OCI-LY7 (cell line): ENCODE measurements around the gene BOLA2B. TPM values are rescaled to one million over a fixed set of nuclear protein-coding genes. Genes with fewer than 3 reads are reported as not detected.

ENCODE experiments used
- BruUV-seq: library from RNA; stranded (reverse); fragments of 400-500 nt; replicated peaks from 2 replicates; lab custom pipeline; 2021; lab: Mats Ljungman, UMichigan
- CTCF ChIA-PET: fragments of 300-600 bp; sonication (Branson Sonifier 250); formaldehyde crosslinking; loops from one replicate; lab custom pipeline; 2022; ENCODE audit warnings: antibody characterized with exemption; ENCODE audit not compliant: unreplicated experiment; lab: Charles Lee
- POLR2A ChIA-PET: fragments of 300-600 bp; sonication (Branson Sonifier 250); formaldehyde crosslinking; loops from one replicate; lab custom pipeline; 2022; ENCODE audit warnings: antibody characterized with exemption; lab: Charles Lee
- DNase-seq: peaks from one replicate; pipeline ENCODE4 v3.0.0-alpha.2; 2015; ENCODE audit warnings: low spot score
- H2AFZ ChIP-seq: fragments of 200-600 bp; sonication (generic), shearing (Covaris generic); 2 replicates; pipeline ENCODE4 v1.6.1; 2014; ENCODE audit warnings: mild to moderate bottlenecking, antibody characterized with exemption, low read length, moderate library complexity
- H3K27ac ChIP-seq: fragments of 200-600 bp; sonication (generic); 2 replicates; pipeline ENCODE4 v1.5.1; 2014; ENCODE audit warnings: mixed run types, low read depth, mild to moderate bottlenecking, moderate library complexity, low read length, inconsistent platforms; ENCODE audit not compliant: poor library complexity, severe bottlenecking
- H3K36me3 ChIP-seq: fragments of 200-600 bp; sonication (generic); 2 replicates; pipeline ENCODE4 v1.6.1; 2014; ENCODE audit warnings: mild to moderate bottlenecking, antibody characterized with exemption, low read length, moderate library complexity, mixed read lengths; ENCODE audit not compliant: insufficient read depth
- H3K4me1 ChIP-seq: fragments of 200-600 bp; sonication (generic); 2 replicates; pipeline ENCODE4 v1.5.1; 2014; ENCODE audit warnings: mild to moderate bottlenecking, low read length; ENCODE audit not compliant: insufficient read depth, poor library complexity, severe bottlenecking
- H3K4me2 ChIP-seq: fragments of 200-600 bp; sonication (generic); 2 replicates; pipeline ENCODE4 v1.6.1; 2014; ENCODE audit warnings: mild to moderate bottlenecking, low read length
- H3K4me3 ChIP-seq: fragments of 200-600 bp; sonication (generic); 2 replicates; pipeline ENCODE4 v1.5.1; 2014; ENCODE audit warnings: mild to moderate bottlenecking, low read depth, low read length; ENCODE audit not compliant: poor library complexity, severe bottlenecking
- H3K79me2 ChIP-seq: fragments of 200-600 bp; sonication (generic); 2 replicates; pipeline ENCODE4 v1.6.1; 2016; ENCODE audit warnings: low read depth, mild to moderate bottlenecking, low read length, moderate library complexity, mixed read lengths; ENCODE audit not compliant: insufficient read depth
- H3K9me2 ChIP-seq: fragments of 200-600 bp; sonication (generic); 2 replicates; pipeline ENCODE4 v1.6.1; 2016; ENCODE audit warnings: mild to moderate bottlenecking, low read length, mixed read lengths; ENCODE audit not compliant: insufficient read depth
- H3K9me3 ChIP-seq: fragments of 200-600 bp; sonication (generic); 2 replicates; pipeline ENCODE4 v1.6.1; 2014; ENCODE audit warnings: mild to moderate bottlenecking, mixed run types, low read length, mixed read lengths
- H4K20me1 ChIP-seq: fragments of 200-600 bp; sonication (generic); 2 replicates; pipeline ENCODE4 v1.6.1; 2014; ENCODE audit warnings: mild to moderate bottlenecking, antibody characterized with exemption, low read length, moderate library complexity, mixed read lengths; ENCODE audit not compliant: insufficient read depth
- EZH2phosphoT487 ChIP-seq: fragments of 200-600 bp; sonication (generic); IDR thresholded peaks from 2 replicates; pipeline ENCODE4 v1.6.1; 2018; ENCODE audit warnings: low read depth, borderline replicate concordance, mild to moderate bottlenecking, mixed run types, antibody characterized with exemption, low read length, moderate library complexity, mixed read lengths
- intact Hi-C: fragments of 100-400 bp; cut with micrococcal nuclease; formaldehyde crosslinking; loops from one replicate; pipeline ENCODE4 v1.10.0; 2022; ENCODE audit not compliant: unreplicated experiment
- small RNA-seq: library from RNA; depleted of rRNA; stranded (forward); fragments of <200 nt; gene quantifications from one replicate; pipeline ENCODE3, GENCODE V24; 2014
- total RNA-seq, 2 experiments: library from RNA; depleted of rRNA in 1 of 2; stranded (reverse); fragments of >200 nt in 1 of 2; shearing (Covaris generic) in 1 of 2; gene quantifications; 2 replicates each; pipeline ENCODE4 v1.2.3, GENCODE V29; 2014 to 2022
- TF ChIP-seq, protein P1 (sequence below): fragments of 200-600 bp; sonication (generic); conservative IDR thresholded peaks from 2 replicates; pipeline ENCODE4 v1.5.1; 2014; ENCODE audit warnings: mild to moderate bottlenecking, antibody characterized with exemption, low read length, moderate library complexity, mixed read lengths

The BOLA2B gene
- total RNA-seq, 2 experiments from 2014 or later = 119 to 179 TPM

- DNase-seq = no peak
- CTCF ChIA-PET = no interaction called here
- no peak for TF ChIP-seq EZH2phosphoT487
- TF ChIP-seq, protein P1, sequence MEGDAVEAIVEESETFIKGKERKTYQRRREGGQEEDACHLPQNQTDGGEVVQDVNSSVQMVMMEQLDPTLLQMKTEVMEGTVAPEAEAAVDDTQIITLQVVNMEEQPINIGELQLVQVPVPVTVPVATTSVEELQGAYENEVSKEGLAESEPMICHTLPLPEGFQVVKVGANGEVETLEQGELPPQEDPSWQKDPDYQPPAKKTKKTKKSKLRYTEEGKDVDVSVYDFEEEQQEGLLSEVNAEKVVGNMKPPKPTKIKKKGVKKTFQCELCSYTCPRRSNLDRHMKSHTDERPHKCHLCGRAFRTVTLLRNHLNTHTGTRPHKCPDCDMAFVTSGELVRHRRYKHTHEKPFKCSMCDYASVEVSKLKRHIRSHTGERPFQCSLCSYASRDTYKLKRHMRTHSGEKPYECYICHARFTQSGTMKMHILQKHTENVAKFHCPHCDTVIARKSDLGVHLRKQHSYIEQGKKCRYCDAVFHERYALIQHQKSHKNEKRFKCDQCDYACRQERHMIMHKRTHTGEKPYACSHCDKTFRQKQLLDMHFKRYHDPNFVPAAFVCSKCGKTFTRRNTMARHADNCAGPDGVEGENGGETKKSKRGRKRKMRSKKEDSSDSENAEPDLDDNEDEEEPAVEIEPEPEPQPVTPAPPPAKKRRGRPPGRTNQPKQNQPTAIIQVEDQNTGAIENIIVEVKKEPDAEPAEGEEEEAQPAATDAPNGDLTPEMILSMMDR = no peak
Observed at GRCh38 chr16:30144917-30145316, 48.5 kb downstream of the BOLA2B start.

DNA sequence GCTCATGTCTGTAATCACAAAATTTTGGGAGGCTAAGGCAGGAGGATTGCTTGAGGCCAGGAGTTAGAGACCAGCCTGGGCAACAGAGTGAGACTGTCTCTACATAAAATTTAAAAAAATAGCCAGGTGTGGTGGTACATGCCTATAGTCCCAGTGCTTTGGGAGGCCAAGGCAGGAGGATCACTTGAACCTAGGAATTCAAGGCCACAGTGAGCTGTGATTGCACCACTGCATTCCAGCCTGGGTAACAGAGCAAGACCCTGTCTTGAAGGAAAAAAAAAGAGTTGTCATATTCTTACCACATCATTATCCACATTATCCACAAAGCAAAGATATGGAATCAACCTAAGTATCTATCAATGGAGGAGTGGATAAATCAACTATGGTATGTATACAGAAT, 49.4 kb downstream of the BOLA2B start:
- Histone ChIP-seq H4K20me1 (no peaks in the 10 kb centered on the region), H3K4me2 (no peak overlapping the region), H3K4me1 (peaks cover 14% of the 10 kb centered on the region), H3K4me3 (no peak overlapping the region), H3K79me2 (no peaks in the 10 kb centered on the region), H3K9me2 (no peaks in the 10 kb centered on the region), H2AFZ (no peak overlapping the region), H3K36me3 (no peaks in the 10 kb centered on the region), H3K27ac (no peak overlapping the region), H3K9me3 (peaks cover 5% of the 10 kb centered on the region)
- no TSS peak for BruUV-seq
- no peak for TF ChIP-seq EZH2phosphoT487
- TF ChIP-seq, protein P1 = no peak
- ChIA-PET POLR2A (no interaction called here), CTCF (no interaction called here)
- intact Hi-C loops = no loop called here
- DNase-seq = no peak

More at GRCh38 chr16:30144917-30145316, 48.5 kb downstream of the BOLA2B start:
- Histone ChIP-seq H3K9me2 (no peaks in the 10 kb centered on the region), H2AFZ (no peak overlapping the region), H4K20me1 (no peaks in the 10 kb centered on the region), H3K79me2 (no peaks in the 10 kb centered on the region), H3K4me2 (no peak overlapping the region), H3K4me1 (peaks cover 8% of the 10 kb centered on the region), H3K36me3 (no peaks in the 10 kb centered on the region), H3K9me3 (peaks cover 13% of the 10 kb centered on the region), H3K27ac (no peak overlapping the region), H3K4me3 (no peak overlapping the region)
- intact Hi-C loops = no loop called here
- POLR2A ChIA-PET = no interaction called here
- BruUV-seq = no TSS peak

- intact Hi-C loops = no loop called here
- Histone ChIP-seq H4K20me1 (no peaks in the 10 kb centered on the region), H3K79me2 (no peaks in the 10 kb centered on the region), H3K4me2 (no peak overlapping the region), H3K4me1 (peaks cover 14% of the 10 kb centered on the region), H3K27ac (no peak overlapping the region), H3K36me3 (no peaks in the 10 kb centered on the region), H3K9me2 (no peaks in the 10 kb centered on the region), H3K9me3 (no peaks in the 10 kb centered on the region), H2AFZ (peak overlapping the region; percentile 30; the same call in 1 of the 2 replicates), H3K4me3 (no peak overlapping the region)
- ChIA-PET CTCF (no interaction called here), POLR2A (no interaction called here)
- DNase-seq = no peak
- no TSS peak for BruUV-seq
- TF ChIP-seq EZH2phosphoT487 = no peak
- TF ChIP-seq, protein P1 = peak; percentile 41; the same call in 1 of the 2 replicates
Observed at GRCh38 chr16:30143347-30143702, 50.1 kb downstream of the BOLA2B start.

Small RNAs within 50 kb of the gene (small RNA-seq; reads per million reads assigned to genes)
- gene AC106782.4 = not detected

Other genes starting within 250 kb of the BOLA2B start
- gene TMEM219, start 231.6 kb downstream of the BOLA2B start, total RNA-seq (2014; rRNA removed; shearing (Covaris generic)) = 75.7 and 94.1 TPM in 2 replicates
- gene TMEM219, start 231.6 kb downstream of the BOLA2B start, total RNA-seq (2022) = 82.9 and 88.6 TPM in 2 replicates
- gene TAOK2, start 219.8 kb downstream of the BOLA2B start, total RNA-seq (2014; rRNA removed; shearing (Covaris generic)) = 31.7 and 33.3 TPM in 2 replicates
- gene TAOK2, start 219.8 kb downstream of the BOLA2B start, total RNA-seq (2022) = 45.0 and 46.8 TPM in 2 replicates
- gene HIRIP3, start 198.0 kb downstream of the BOLA2B start, total RNA-seq (2014; rRNA removed; shearing (Covaris generic)) = 54.4 and 60.4 TPM in 2 replicates
- gene HIRIP3, start 198.0 kb downstream of the BOLA2B start, total RNA-seq (2022) = 43.2 and 52.3 TPM in 2 replicates
- gene INO80E, start 197.4 kb downstream of the BOLA2B start, total RNA-seq (2014; rRNA removed; shearing (Covaris generic)) = 88.0 and 94.7 TPM in 2 replicates
- gene INO80E, start 197.4 kb downstream of the BOLA2B start, total RNA-seq (2022) = 129 and 140 TPM in 2 replicates
- gene DOC2A, start 182.6 kb downstream of the BOLA2B start, total RNA-seq (2014; rRNA removed; shearing (Covaris generic)) = not detected in 2 replicates
- gene DOC2A, start 182.6 kb downstream of the BOLA2B start, total RNA-seq (2022) = 0.31 and 0.91 TPM in 2 replicates
- gene C16orf92, start 170.5 kb downstream of the BOLA2B start, total RNA-seq (2014; rRNA removed; shearing (Covaris generic)) = not detected in 2 replicates
- not detected in 2 replicates for gene C16orf92, start 170.5 kb downstream of the BOLA2B start, total RNA-seq (2022)
- gene TLCD3B, start 162.4 kb downstream of the BOLA2B start, total RNA-seq (2014; rRNA removed; shearing (Covaris generic)) = 2.6 and 4.3 TPM in 2 replicates
- gene TLCD3B, start 162.4 kb downstream of the BOLA2B start, total RNA-seq (2022) = 17.6 and 21.3 TPM in 2 replicates
- gene ALDOA, start 127.9 kb downstream of the BOLA2B start, total RNA-seq (2014; rRNA removed; shearing (Covaris generic)) = 646 and 809 TPM in 2 replicates
- gene ALDOA, start 127.9 kb downstream of the BOLA2B start, total RNA-seq (2022) = 811 and 1,029 TPM in 2 replicates
- gene PPP4C, start 117.7 kb downstream of the BOLA2B start, total RNA-seq (2014; rRNA removed; shearing (Covaris generic)) = 137 and 144 TPM in 2 replicates
- gene PPP4C, start 117.7 kb downstream of the BOLA2B start, total RNA-seq (2022) = 124 and 130 TPM in 2 replicates
- 0.77 and 1.4 TPM in 2 replicates for gene TBX6, start 101.7 kb downstream of the BOLA2B start, total RNA-seq (2014; rRNA removed; shearing (Covaris generic))
- gene TBX6, start 101.7 kb downstream of the BOLA2B start, total RNA-seq (2022) = 3.7 and 4.5 TPM in 2 replicates
- 17.5 and 18.6 TPM in 2 replicates for gene YPEL3, start 97.5 kb downstream of the BOLA2B start, total RNA-seq (2014; rRNA removed; shearing (Covaris generic))
- 34.5 and 50.6 TPM in 2 replicates for gene YPEL3, start 97.5 kb downstream of the BOLA2B start, total RNA-seq (2022)
- 1.8 and 2.0 TPM in 2 replicates for gene GDPD3, start 80.1 kb downstream of the BOLA2B start, total RNA-seq (2014; rRNA removed; shearing (Covaris generic))
- 5.0 and 5.2 TPM in 2 replicates for gene GDPD3, start 80.1 kb downstream of the BOLA2B start, total RNA-seq (2022)
- gene MAPK3, start 70.4 kb downstream of the BOLA2B start, total RNA-seq (2014; rRNA removed; shearing (Covaris generic)) = 9.9 and 25.3 TPM in 2 replicates
- gene MAPK3, start 70.4 kb downstream of the BOLA2B start, total RNA-seq (2022) = 30.1 and 34.6 TPM in 2 replicates
- 351 and 394 TPM in 2 replicates for gene CORO1A, start 10.1 kb downstream of the BOLA2B start, total RNA-seq (2014; rRNA removed; shearing (Covaris generic))
- gene CORO1A, start 10.1 kb downstream of the BOLA2B start, total RNA-seq (2022) = 524 and 567 TPM in 2 replicates
- gene SLX1A, start 209 bp upstream of the BOLA2B start, total RNA-seq (2014; rRNA removed; shearing (Covaris generic)) = 83.7 and 84.1 TPM in 2 replicates
- gene SLX1A, start 209 bp upstream of the BOLA2B start, total RNA-seq (2022) = 55.7 and 81.9 TPM in 2 replicates
- gene SULT1A3, start 5.6 kb upstream of the BOLA2B start, total RNA-seq (2014; rRNA removed; shearing (Covaris generic)) = 3.8 and 7.9 TPM in 2 replicates
- 30.1 and 31.7 TPM in 2 replicates for gene SULT1A3, start 5.6 kb upstream of the BOLA2B start, total RNA-seq (2022)
- gene NPIPB13, start 54.8 kb upstream of the BOLA2B start, total RNA-seq (2014; rRNA removed; shearing (Covaris generic)) = 2.9 and 10.2 TPM in 2 replicates
- gene NPIPB13, start 54.8 kb upstream of the BOLA2B start, total RNA-seq (2022) = 50.5 and 51.4 TPM in 2 replicates
- 69.2 and 94.7 TPM in 2 replicates for gene CD2BP2, start 161.6 kb upstream of the BOLA2B start, total RNA-seq (2014; rRNA removed; shearing (Covaris generic))
- gene CD2BP2, start 161.6 kb upstream of the BOLA2B start, total RNA-seq (2022) = 87.8 and 111 TPM in 2 replicates
- 38.6 and 44.9 TPM in 2 replicates for gene TBC1D10B, start 176.8 kb upstream of the BOLA2B start, total RNA-seq (2014; rRNA removed; shearing (Covaris generic))
- gene TBC1D10B, start 176.8 kb upstream of the BOLA2B start, total RNA-seq (2022) = 74.8 and 78.6 TPM in 2 replicates
- 3.2 and 3.3 TPM in 2 replicates for gene MYL11, start 181.1 kb upstream of the BOLA2B start, total RNA-seq (2014; rRNA removed; shearing (Covaris generic))
- 1.7 and 3.9 TPM in 2 replicates for gene MYL11, start 181.1 kb upstream of the BOLA2B start, total RNA-seq (2022)
- gene SEPTIN1, start 188.9 kb upstream of the BOLA2B start, total RNA-seq (2014; rRNA removed; shearing (Covaris generic)) = 126 and 133 TPM in 2 replicates
- 171 and 181 TPM in 2 replicates for gene SEPTIN1, start 188.9 kb upstream of the BOLA2B start, total RNA-seq (2022)
- 15.7 and 18.8 TPM in 2 replicates for gene ZNF48, start 201.8 kb upstream of the BOLA2B start, total RNA-seq (2014; rRNA removed; shearing (Covaris generic))
- 16.4 and 17.3 TPM in 2 replicates for gene ZNF48, start 201.8 kb upstream of the BOLA2B start, total RNA-seq (2022)
- gene ZNF771, start 213.9 kb upstream of the BOLA2B start, total RNA-seq (2014; rRNA removed; shearing (Covaris generic)) = 6.4 and 11.3 TPM in 2 replicates
- 9.2 and 10.8 TPM in 2 replicates for gene ZNF771, start 213.9 kb upstream of the BOLA2B start, total RNA-seq (2022)
- 90.2 and 92.5 TPM in 2 replicates for gene DCTPP1, start 236.4 kb upstream of the BOLA2B start, total RNA-seq (2014; rRNA removed; shearing (Covaris generic))
- 80.0 and 93.8 TPM in 2 replicates for gene DCTPP1, start 236.4 kb upstream of the BOLA2B start, total RNA-seq (2022)